KOPT-K1 (cell line): ENCODE results near the gene MBD3L4.
"Not testable (repeated sequence)": the region's sequence is repeated elsewhere in the genome, so short reads cannot be mapped to it uniquely, and the experiment has no call there.

Experiments
- H3K27ac ChIP-seq: fragments of 200-600 bp; sonication (generic); 2 replicates; pipeline ENCODE4 v1.5.1; 2016; ENCODE audit warnings: antibody characterized with exemption, mild to moderate bottlenecking, low read depth, low read length; ENCODE audit not compliant: poor library complexity, severe bottlenecking
- H3K36me3 ChIP-seq: fragments of 200-600 bp; sonication (generic); 2 replicates; pipeline ENCODE4 v1.5.1; 2017; ENCODE audit warnings: antibody characterized with exemption, mild to moderate bottlenecking, low read length, moderate library complexity; ENCODE audit not compliant: insufficient read depth
- H3K9me3 ChIP-seq: fragments of 200-600 bp; sonication (generic); 2 replicates; pipeline ENCODE4 v1.5.1; 2017; ENCODE audit warnings: antibody characterized with exemption, low read length, mild to moderate bottlenecking; ENCODE audit not compliant: insufficient read depth, poor library complexity, severe bottlenecking

Gene MBD3L4

GRCh38 chr19:7058576-7058975 is 18.6 kb upstream of the MBD3L4 start, which contains the start of gene MBD3L3:
MBD3L3 (minus strand) TSS chr19:7058676; CDS start chr19:7058605, 71 bp downstream.
- H3K36me3 ChIP-seq, H3K27ac ChIP-seq, H3K9me3 ChIP-seq: not testable (repeated sequence)

GRCh38 chr19:7056371-7056770 is 16.4 kb upstream of the MBD3L4 start:
- not testable (repeated sequence) for H3K36me3 ChIP-seq, H3K27ac ChIP-seq, H3K9me3 ChIP-seq

- not testable (repeated sequence) for H3K9me3 ChIP-seq, H3K27ac ChIP-seq, H3K36me3 ChIP-seq
Measured at GRCh38 chr19:7055679-7056078, 15.7 kb upstream of the MBD3L4 start.

- not testable (repeated sequence) for H3K9me3 ChIP-seq, H3K27ac ChIP-seq, H3K36me3 ChIP-seq
Measured at GRCh38 chr19:7054635-7055368, 14.8 kb upstream of the MBD3L4 start.

GRCh38 chr19:7052896-7053295 is 12.9 kb upstream of the MBD3L4 start:
- not testable (repeated sequence) for H3K36me3 ChIP-seq, H3K27ac ChIP-seq, H3K9me3 ChIP-seq

- not testable (repeated sequence) for H3K9me3 ChIP-seq, H3K36me3 ChIP-seq, H3K27ac ChIP-seq
Measured at GRCh38 chr19:7051421-7051820, 11.4 kb upstream of the MBD3L4 start.

- not testable (repeated sequence) for H3K9me3 ChIP-seq, H3K27ac ChIP-seq, H3K36me3 ChIP-seq
Measured at GRCh38 chr19:7049021-7049420, 9.0 kb upstream of the MBD3L4 start, which contains the start of gene MBD3L2. MBD3L2 (plus strand) TSS chr19:7049321; CDS start chr19:7049374, 53 bp downstream.

DNA sequence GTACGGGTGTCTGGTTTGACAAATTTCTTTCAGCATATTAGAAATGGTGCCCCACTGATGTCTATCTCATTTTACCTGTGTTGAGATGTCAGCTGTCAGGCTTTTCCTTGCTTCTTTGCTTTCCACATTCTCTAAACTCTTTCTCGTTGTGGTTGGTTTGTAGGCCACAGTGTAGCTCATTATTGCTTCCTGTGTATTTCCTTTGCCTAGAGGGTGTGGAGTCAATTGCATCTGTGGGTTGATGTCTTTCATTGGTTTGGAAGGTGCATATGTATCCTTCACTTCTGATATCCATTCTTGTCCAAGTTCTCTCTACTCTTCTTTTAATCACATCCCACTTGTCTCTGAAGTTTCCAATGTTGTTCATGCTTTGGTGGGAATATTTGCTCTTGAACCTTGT is 1.6 kb upstream of the MBD3L4 start:
- H3K9me3 ChIP-seq, H3K27ac ChIP-seq, H3K36me3 ChIP-seq: not testable (repeated sequence)

- H3K9me3 ChIP-seq, H3K36me3 ChIP-seq: not testable (repeated sequence)
Measured at GRCh38 chr19:7030278-7030677, 9.7 kb downstream of the MBD3L4 start, which contains the start of gene MBD3L5. MBD3L5 (plus strand) TSS chr19:7030578; CDS start chr19:7030612, 34 bp downstream.

DNA sequence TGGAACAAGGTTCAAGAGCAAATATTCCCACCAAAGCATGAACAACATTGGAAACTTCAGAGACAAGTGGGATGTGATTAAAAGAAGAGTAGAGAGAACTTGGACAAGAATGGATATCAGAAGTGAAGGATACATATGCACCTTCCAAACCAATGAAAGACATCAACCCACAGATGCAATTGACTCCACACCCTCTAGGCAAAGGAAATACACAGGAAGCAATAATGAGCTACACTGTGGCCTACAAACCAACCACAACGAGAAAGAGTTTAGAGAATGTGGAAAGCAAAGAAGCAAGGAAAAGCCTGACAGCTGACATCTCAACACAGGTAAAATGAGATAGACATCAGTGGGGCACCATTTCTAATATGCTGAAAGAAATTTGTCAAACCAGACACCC is 11.2 kb downstream of the MBD3L4 start:
- not testable (repeated sequence) for H3K9me3 ChIP-seq, H3K36me3 ChIP-seq, H3K27ac ChIP-seq

More at GRCh38 chr19:7030278-7030677, 9.7 kb downstream of the MBD3L4 start, which contains the start of gene MBD3L5:
- H3K27ac ChIP-seq, result not testable (repeated sequence)

DNA sequence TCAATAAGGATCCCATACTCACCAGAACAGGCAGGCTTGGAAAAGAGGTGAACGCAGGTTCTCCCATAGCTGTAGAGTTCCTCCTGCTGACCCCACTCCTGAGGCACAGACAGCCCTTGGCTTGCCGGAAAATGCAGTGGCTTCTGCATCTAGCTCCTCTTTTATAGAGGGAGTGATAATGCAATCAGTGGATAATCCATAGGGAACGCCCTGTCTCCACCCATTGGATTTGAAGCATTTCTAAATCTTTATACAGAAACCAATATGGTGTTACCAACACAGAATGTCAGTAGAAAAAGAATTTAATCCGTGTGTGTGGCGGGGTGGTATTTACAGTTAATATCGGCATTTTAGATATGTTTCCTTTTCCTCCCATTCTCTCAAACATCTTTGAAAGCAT is 18.6 kb downstream of the MBD3L4 start, which contains the start of gene MBD3L2B:
Gene MBD3L2B, minus strand, starts transcription at position 101 of the 400 bp plus-strand sequence. Its CDS starts 34 bp downstream, at position 67.
- H3K36me3 ChIP-seq, H3K27ac ChIP-seq, H3K9me3 ChIP-seq: not testable (repeated sequence)

- Histone ChIP-seq H3K36me3 (no peaks in the 10 kb centered on the region), H3K9me3 (no peaks in the 10 kb centered on the region), H3K27ac (no peak overlapping the region)
Measured at GRCh38 chr19:7018828-7019227, 21.2 kb downstream of the MBD3L4 start.

- H3K9me3 ChIP-seq, result no peaks in the 10 kb centered on the region
Measured at GRCh38 chr19:7013678-7014077, 26.3 kb downstream of the MBD3L4 start.

DNA sequence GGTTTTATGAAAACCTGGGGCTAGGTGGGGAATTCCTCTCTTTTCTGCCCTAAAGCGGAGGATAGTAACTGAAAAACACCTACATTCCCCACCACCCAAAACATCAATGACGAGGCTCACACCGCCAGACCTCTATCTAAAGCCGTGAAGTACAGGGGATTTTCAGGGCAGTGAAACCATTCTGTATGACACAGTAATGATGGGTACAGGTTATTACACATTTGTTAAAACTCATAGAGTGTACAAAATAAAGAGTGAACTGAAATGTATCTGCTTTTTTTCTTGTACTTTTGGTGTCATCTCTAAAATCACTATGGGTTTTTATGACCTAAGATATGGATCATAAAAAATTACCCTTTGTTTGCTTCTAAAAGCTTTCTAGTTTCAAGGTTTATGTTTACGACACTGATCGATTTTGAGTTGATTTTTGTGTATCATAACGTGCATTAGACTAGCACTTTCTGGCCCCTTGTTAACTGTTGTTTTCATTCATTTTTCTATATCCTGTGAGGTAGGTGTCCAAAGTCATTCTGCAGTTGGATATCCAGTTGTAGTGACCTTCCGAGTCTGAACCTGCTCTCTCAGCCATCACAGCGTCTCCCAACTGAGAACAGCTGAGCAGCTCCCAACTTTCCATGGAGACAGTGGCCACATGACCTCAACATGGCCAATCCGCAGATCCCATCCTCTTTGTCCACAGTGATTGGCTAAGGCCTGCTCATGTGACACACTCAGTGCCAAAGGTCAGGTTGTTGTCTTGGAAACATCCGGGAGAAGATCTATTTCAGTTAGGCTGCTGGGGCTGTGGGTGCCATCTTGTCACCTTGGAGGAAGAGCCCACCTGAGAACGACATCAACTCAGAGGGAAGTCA is 29.0 kb downstream of the MBD3L4 start:
- H3K9me3 ChIP-seq, result no peaks in the 10 kb centered on the region
- no peaks in the 10 kb centered on the region for H3K36me3 ChIP-seq
- no peak overlapping the region for H3K27ac ChIP-seq

More at GRCh38 chr19:7013678-7014077, 26.3 kb downstream of the MBD3L4 start:
- Histone ChIP-seq H3K36me3 (no peaks in the 10 kb centered on the region), H3K27ac (no peak overlapping the region)

DNA sequence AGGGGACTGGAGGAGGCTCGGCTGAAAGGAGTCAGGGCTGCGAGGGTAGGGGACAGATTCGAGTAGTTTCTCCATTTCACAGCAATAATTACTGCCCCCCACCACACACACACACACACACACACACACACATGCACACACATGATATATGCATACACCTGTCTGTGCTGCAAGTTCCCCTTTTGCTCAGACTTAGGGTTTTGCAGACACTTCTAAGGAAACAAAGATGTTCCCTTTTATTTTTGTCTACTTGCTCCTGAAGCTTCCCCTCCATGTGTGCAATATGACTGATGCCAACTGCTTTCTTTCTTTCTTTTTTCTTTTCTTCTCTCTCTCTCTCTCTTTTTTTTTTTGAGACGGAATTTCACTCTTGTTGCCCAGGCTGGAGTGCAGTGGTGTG is 32.1 kb downstream of the MBD3L4 start:
- no peaks in the 10 kb centered on the region for H3K9me3 ChIP-seq
- H3K36me3 ChIP-seq, result no peaks in the 10 kb centered on the region
- H3K27ac ChIP-seq, result no peak overlapping the region
